ENCODE data around the gene AASDH. TPM values are rescaled to one million over a fixed set of nuclear protein-coding genes. Genes with fewer than 3 reads are reported as not detected.

AASDH gene
- polyA plus RNA-seq, 1 donor (not counting 4 experiments of a cell fraction or from before 2014, with no cell fraction given): 15.5 TPM

DNA sequence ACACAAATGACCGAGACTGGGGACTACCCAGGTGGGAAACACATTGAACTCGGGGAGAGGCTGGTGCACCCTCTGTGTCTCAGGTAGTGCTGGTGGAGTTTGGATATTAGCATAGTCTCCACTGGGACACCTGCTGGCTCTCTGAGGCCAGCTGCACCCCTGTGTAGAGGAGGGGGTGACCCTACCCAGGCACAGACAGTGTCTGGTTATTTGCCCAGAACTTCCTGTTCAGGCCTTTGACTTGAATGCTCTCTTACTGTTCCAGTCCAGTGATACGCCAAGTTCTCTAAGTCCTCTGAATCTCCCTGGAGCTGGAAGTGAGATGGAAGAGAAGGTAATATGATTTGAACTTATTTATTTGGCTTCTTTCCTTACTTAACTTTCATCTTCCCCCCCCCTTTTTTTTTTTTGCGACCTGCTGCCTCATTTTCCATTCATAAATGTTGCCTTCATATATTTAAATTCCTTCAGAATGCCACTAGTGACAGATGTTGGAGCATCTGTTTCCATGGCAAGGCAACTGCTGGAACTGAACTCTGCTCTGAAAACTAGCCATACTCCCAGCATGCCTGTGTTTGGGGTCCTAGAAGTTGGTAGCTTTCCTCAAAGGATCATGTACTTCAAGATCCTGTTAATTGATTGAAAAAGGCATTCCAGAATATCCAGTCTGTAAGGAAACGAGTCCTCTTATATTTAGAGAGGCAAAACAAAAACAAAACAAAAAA lies 76.7 kb downstream of the AASDH start:
- FAIRE-seq: no peak
- no peak overlapping the region for H2AFZ ChIP-seq (ENCODE audit: control insufficient read depth, low read length)

DNA sequence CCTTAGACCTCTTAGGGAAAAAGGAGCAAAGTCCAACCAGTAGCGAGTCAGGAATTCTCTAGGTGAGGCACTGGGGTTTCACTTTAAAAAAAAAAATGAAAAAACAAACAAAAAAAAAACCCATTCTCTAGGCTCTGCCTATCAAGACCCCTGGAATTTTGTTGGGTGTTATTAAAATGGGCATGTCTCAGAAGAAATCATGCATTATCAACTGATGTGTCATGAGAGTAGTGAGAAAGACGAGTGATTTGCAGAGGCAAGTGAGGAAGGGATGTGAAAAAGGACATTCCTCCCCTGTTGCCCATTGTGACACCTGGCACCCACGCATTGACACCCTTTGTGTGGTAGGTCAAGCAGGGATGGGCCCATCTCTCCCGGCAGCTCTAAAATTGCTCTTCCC lies 78.9 kb downstream of the AASDH start:
- Histone ChIP-seq H3K4me1 (ENCODE audit: control insufficient read depth, extremely low read depth, insufficient read depth, low read length) (no peaks in the 10 kb centered on the region), H3K27me3 (ENCODE audit: control insufficient read depth, extremely low read depth, insufficient read depth, low read length) (no peaks in the 10 kb centered on the region), H3K79me2 (ENCODE audit: control insufficient read depth, insufficient read depth, low read length) (no peaks in the 10 kb centered on the region), H4K20me1 (ENCODE audit: control insufficient read depth, extremely low read depth, insufficient read depth, low read length) (no peaks in the 10 kb centered on the region), H3K9me1 (ENCODE audit: control insufficient read depth, extremely low read depth, insufficient read depth, low read length) (no peaks in the 10 kb centered on the region), H3K9me3 (ENCODE audit: control insufficient read depth, low read depth, low read length) (no peaks in the 10 kb centered on the region), H3K4me3 (ENCODE audit: control insufficient read depth in 2 of 3, extremely low read depth in 1 of 3, insufficient read depth in 2 of 3, low read depth in 1 of 3, low read length in 3 of 3) (no peak overlapping the region), H3K4me2 (ENCODE audit: control insufficient read depth, extremely low read depth, insufficient read depth, low read depth, low read length) (no peak overlapping the region), H3K27ac (ENCODE audit: control insufficient read depth, insufficient read depth, low read length) (no peak overlapping the region), H3K36me3 (ENCODE audit: control insufficient read depth in 2 of 2, extremely low read depth in 1 of 2, insufficient read depth in 2 of 2, low read length in 2 of 2) (no peaks in the 10 kb centered on the region), H2AFZ (ENCODE audit: control insufficient read depth, low read length) (no peak overlapping the region), H3K9ac (ENCODE audit: control insufficient read depth, extremely low read depth, insufficient read depth, low read length) (no peak overlapping the region)
- FAIRE-seq (no peak), DNase-seq (ENCODE audit: low read depth, low spot score) (no peak)
- dilution Hi-C loops (cut with MboI; ENCODE audit: extremely low pct_ligation_motif_present, low sequenced_read_pairs): no loop called here
- TF ChIP-seq, protein P1, sequence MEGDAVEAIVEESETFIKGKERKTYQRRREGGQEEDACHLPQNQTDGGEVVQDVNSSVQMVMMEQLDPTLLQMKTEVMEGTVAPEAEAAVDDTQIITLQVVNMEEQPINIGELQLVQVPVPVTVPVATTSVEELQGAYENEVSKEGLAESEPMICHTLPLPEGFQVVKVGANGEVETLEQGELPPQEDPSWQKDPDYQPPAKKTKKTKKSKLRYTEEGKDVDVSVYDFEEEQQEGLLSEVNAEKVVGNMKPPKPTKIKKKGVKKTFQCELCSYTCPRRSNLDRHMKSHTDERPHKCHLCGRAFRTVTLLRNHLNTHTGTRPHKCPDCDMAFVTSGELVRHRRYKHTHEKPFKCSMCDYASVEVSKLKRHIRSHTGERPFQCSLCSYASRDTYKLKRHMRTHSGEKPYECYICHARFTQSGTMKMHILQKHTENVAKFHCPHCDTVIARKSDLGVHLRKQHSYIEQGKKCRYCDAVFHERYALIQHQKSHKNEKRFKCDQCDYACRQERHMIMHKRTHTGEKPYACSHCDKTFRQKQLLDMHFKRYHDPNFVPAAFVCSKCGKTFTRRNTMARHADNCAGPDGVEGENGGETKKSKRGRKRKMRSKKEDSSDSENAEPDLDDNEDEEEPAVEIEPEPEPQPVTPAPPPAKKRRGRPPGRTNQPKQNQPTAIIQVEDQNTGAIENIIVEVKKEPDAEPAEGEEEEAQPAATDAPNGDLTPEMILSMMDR (optimal IDR thresholded peaks at IDR 0.05 in 1 of 3, IDR thresholded peaks at IDR 0.05 in 1 of 3, conservative IDR thresholded peaks at IDR 0.05 in 1 of 3; ENCODE audit: extremely low read depth in 1 of 3, insufficient read depth in 2 of 3, low read length in 3 of 3): no peak

More for the DNA sequence above, 76.7 kb downstream of the AASDH start:
- Histone ChIP-seq H3K36me3 (ENCODE audit: control insufficient read depth in 2 of 2, extremely low read depth in 1 of 2, insufficient read depth in 2 of 2, low read length in 2 of 2) (no peaks in the 10 kb centered on the region), H3K27ac (ENCODE audit: control insufficient read depth, insufficient read depth, low read length) (no peak overlapping the region), H3K27me3 (ENCODE audit: control insufficient read depth, extremely low read depth, insufficient read depth, low read length) (no peaks in the 10 kb centered on the region), H3K4me2 (ENCODE audit: control insufficient read depth, extremely low read depth, insufficient read depth, low read depth, low read length) (no peak overlapping the region), H3K79me2 (ENCODE audit: control insufficient read depth, insufficient read depth, low read length) (no peaks in the 10 kb centered on the region), H3K9ac (ENCODE audit: control insufficient read depth, extremely low read depth, insufficient read depth, low read length) (no peak overlapping the region), H4K20me1 (ENCODE audit: control insufficient read depth, extremely low read depth, insufficient read depth, low read length) (no peaks in the 10 kb centered on the region), H3K4me3 (ENCODE audit: control insufficient read depth in 2 of 3, extremely low read depth in 1 of 3, insufficient read depth in 2 of 3, low read depth in 1 of 3, low read length in 3 of 3) (no peak overlapping the region), H3K9me3 (ENCODE audit: control insufficient read depth, low read depth, low read length) (no peaks in the 10 kb centered on the region), H3K9me1 (ENCODE audit: control insufficient read depth, extremely low read depth, insufficient read depth, low read length) (no peaks in the 10 kb centered on the region), H3K4me1 (ENCODE audit: control insufficient read depth, extremely low read depth, insufficient read depth, low read length) (no peaks in the 10 kb centered on the region)
- dilution Hi-C loops (cut with MboI; ENCODE audit: extremely low pct_ligation_motif_present, low sequenced_read_pairs): no loop called here
- TF ChIP-seq EZH2 (IDR thresholded peaks at IDR 0.05; ENCODE audit: low read length): no peak
- TF ChIP-seq, protein P1 (optimal IDR thresholded peaks at IDR 0.05 in 1 of 3, IDR thresholded peaks at IDR 0.05 in 1 of 3, conservative IDR thresholded peaks at IDR 0.05 in 1 of 3; ENCODE audit: extremely low read depth in 1 of 3, insufficient read depth in 2 of 3, low read length in 3 of 3): no peak
- DNase-seq (ENCODE audit: low read depth, low spot score): no peak
